Measurements from ENCODE around the gene C11orf98. TPM values are rescaled to one million over a fixed set of nuclear protein-coding genes. Genes with fewer than 3 reads are reported as not detected.

The C11orf98 gene
- total RNA-seq, 4 donors from 2014 or later = 12.8 to 29.3 (median 25.7) TPM

DNA sequence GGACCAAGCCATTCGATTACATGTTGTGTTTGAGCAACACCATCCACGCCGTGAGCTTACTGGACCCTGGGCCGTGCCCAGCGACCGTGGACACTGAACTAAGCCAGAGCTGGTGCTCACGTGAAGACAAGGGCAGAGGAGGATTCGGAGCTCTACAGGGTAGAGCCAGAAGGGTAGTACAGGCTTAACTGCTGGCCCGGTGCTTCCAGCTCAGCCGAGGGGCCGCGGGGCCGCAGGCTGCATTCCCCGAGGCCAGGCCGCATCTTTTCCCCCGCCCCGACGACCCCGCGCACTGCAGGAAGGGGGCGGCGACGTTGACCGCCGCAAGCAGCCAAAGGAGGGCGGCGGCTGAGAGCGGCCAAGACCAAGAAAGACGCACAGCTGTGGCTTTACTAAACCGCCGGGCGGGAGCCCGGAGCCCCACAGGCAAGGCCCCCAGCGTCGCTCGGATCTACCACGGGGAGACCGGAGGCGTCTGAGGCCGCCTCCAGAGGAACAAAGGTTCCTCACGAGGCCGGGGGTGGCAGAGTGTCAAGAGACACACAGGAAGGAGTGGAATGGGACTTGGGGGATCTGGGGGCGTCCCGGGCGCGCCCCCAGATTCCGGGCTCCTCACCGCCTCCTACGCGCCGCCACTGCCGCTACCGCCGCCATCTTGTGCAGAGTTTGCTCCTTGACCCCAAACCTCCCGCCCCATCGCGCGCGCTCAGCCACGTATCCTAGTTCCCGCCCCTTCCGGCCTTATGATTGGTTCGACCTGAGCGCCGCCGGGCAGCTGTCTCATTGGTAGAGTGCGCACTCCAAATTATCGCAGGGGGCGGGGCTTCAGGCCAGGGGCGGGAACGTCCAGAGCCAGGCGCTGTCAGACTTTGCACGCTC lies 18.8 kb downstream of the C11orf98 start, which contains the start of gene GANAB:
TSS of gene GANAB (minus strand) at position 668 of the 879 bp plus-strand sequence. CDS start at position 654, 14 bp downstream.
- H3K4me3 ChIP-seq = peak within 1 kb of the TSS; percentile 99
- no peaks in the 10 kb centered on the region for H3K9me3 ChIP-seq
- peaks cover 38% of the 10 kb centered on the region for H3K36me3 ChIP-seq
- no peaks in the 10 kb centered on the region for H3K27me3 ChIP-seq
- peaks cover 26% of the 10 kb centered on the region for H3K4me1 ChIP-seq
- under 1% methylated on average over 49 of the region's 73 CpGs for WGBS
- no peak for TF ChIP-seq EP300 (IDR thresholded peaks at IDR 0.05)
- TF ChIP-seq POLR2A (IDR thresholded peaks at IDR 0.05) = peak; percentile 53 to 81
- TF ChIP-seq, protein P1, sequence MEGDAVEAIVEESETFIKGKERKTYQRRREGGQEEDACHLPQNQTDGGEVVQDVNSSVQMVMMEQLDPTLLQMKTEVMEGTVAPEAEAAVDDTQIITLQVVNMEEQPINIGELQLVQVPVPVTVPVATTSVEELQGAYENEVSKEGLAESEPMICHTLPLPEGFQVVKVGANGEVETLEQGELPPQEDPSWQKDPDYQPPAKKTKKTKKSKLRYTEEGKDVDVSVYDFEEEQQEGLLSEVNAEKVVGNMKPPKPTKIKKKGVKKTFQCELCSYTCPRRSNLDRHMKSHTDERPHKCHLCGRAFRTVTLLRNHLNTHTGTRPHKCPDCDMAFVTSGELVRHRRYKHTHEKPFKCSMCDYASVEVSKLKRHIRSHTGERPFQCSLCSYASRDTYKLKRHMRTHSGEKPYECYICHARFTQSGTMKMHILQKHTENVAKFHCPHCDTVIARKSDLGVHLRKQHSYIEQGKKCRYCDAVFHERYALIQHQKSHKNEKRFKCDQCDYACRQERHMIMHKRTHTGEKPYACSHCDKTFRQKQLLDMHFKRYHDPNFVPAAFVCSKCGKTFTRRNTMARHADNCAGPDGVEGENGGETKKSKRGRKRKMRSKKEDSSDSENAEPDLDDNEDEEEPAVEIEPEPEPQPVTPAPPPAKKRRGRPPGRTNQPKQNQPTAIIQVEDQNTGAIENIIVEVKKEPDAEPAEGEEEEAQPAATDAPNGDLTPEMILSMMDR (IDR thresholded peaks at IDR 0.05) = no peak
- peak; percentile 18 to 76 (median 60) for TF ChIP-seq POLR2AphosphoS5 (IDR thresholded peaks at IDR 0.05)
- peak; percentile 100 for DNase-seq (ENCODE audit: low spot score in 2 of 2)
- peak within 1 kb of the TSS; percentile 98 for H3K27ac ChIP-seq

DNA sequence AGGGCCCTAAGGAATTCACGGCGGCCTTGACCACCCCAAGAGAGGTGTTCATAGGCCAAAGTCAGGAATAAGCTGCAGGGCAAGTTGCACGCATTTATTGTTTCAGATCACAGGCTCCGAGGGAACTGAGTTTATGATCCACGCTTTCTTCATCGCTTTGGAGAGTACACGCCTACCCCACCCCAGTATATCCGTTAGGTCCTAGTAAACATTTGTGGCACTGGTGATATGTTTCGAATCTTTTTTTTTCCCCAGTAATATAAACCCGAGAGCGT lies 19.4 kb downstream of the C11orf98 start:
- Histone ChIP-seq H3K4me3 (peak overlapping the region; percentile 99), H3K9me3 (no peaks in the 10 kb centered on the region), H3K27ac (peak overlapping the region; percentile 98), H3K36me3 (peaks cover 38% of the 10 kb centered on the region), H3K4me1 (peaks cover 26% of the 10 kb centered on the region), H3K27me3 (no peaks in the 10 kb centered on the region)
- no peak for DNase-seq (ENCODE audit: low spot score in 2 of 2)
- WGBS = 14% methylated on average over 11 of the region's 11 CpGs
- no peak for TF ChIP-seq POLR2A (IDR thresholded peaks at IDR 0.05)

DNA sequence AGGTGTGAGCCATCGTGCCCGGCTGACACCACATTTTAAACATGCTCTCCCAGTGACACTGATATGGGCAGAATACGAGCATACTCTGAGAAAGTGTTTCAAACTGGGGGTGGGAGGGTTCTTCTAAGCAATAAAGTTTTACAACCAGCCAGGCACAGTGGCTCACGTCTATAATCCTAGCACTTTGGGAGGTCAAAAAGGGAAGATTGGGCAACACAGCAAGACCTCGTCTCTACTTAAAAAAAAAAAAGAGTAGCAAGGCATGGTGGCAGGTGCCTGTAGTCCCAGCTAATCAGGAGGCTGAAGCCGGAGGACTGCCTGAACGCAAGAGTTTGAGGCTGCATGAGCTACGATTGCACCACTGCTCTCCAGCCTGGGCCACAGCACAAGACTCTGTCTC lies 20.8 kb downstream of the C11orf98 start:
- H3K9me3 ChIP-seq = no peaks in the 10 kb centered on the region
- no peaks in the 10 kb centered on the region for H3K27me3 ChIP-seq
- peaks cover 26% of the 10 kb centered on the region for H3K4me1 ChIP-seq
- DNase-seq (ENCODE audit: low spot score in 2 of 2) = no peak
- WGBS = 85% methylated on average over 8 of the region's 8 CpGs
- no peak overlapping the region for H3K27ac ChIP-seq
- TF ChIP-seq POLR2A (IDR thresholded peaks at IDR 0.05) = no peak
- TF ChIP-seq EP300 (IDR thresholded peaks at IDR 0.05) = no peak
- TF ChIP-seq POLR2AphosphoS5 (IDR thresholded peaks at IDR 0.05) = no peak
- TF ChIP-seq, protein P1 (IDR thresholded peaks at IDR 0.05) = no peak
- H3K36me3 ChIP-seq = peaks cover 34% of the 10 kb centered on the region
- H3K4me3 ChIP-seq = no peak overlapping the region

DNA sequence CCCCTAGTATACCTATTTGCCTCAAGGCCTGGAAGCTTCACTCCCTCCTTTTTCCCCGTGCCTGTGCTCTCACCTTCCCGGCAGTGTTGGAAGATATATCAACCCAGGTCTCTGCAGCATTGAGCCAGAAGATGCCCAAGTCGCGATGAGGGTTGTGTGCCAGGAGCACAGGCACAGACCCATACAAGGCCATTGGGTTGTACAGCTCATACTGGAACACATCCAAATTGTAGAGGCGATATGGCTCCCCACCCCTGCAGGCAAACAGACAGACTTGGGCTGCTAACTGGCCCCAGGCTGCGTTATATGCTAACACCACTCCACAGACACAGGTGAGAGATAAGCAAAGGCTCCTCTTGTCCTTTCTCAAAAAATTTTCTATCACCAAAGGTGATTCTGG lies 32.5 kb downstream of the C11orf98 start:
- H3K9me3 ChIP-seq = no peaks in the 10 kb centered on the region
- no peaks in the 10 kb centered on the region for H3K4me1 ChIP-seq
- peaks cover 95% of the 10 kb centered on the region for H3K36me3 ChIP-seq
- H3K27ac ChIP-seq = no peak overlapping the region
- WGBS = 88% methylated on average over 6 of the region's 6 CpGs
- no peaks in the 10 kb centered on the region for H3K27me3 ChIP-seq
- DNase-seq (ENCODE audit: low spot score in 2 of 2) = no peak
- no peak overlapping the region for H3K4me3 ChIP-seq
- no peak for TF ChIP-seq EP300 (IDR thresholded peaks at IDR 0.05)
- TF ChIP-seq, protein P1 (IDR thresholded peaks at IDR 0.05) = no peak
- no peak for TF ChIP-seq POLR2AphosphoS5 (IDR thresholded peaks at IDR 0.05)
- no peak for TF ChIP-seq POLR2A (IDR thresholded peaks at IDR 0.05)

DNA sequence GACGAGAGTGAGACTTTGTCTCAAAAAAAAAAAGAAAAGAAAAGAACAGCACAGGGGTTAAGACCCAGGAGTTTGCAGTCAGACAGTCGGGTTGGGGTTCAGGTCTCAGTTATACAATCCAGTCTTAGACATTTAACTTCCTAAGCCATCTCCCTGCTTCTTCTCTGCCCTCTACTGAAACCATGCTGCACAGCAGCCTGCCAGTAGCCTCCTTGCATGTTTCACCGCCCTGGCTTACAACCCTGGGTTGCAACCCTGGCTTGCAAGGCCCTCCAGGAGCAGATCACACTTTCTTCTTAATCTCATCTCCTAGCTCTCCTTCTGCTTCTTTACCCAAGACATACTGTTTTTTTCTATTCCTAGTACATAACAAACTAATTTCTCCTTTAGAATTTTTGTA lies 37.3 kb downstream of the C11orf98 start:
- Histone ChIP-seq H3K27ac (no peak overlapping the region), H3K4me3 (no peak overlapping the region), H3K4me1 (peaks cover under 1% of the 10 kb centered on the region), H3K36me3 (peaks cover 82% of the 10 kb centered on the region), H3K27me3 (no peaks in the 10 kb centered on the region), H3K9me3 (no peaks in the 10 kb centered on the region)
- DNase-seq (ENCODE audit: low spot score in 2 of 2) = no peak
- WGBS = 85% methylated on average over 3 of the region's 3 CpGs
- no peak for TF ChIP-seq EP300 (IDR thresholded peaks at IDR 0.05)
- TF ChIP-seq POLR2A (IDR thresholded peaks at IDR 0.05) = no peak
- TF ChIP-seq, protein P1 (IDR thresholded peaks at IDR 0.05) = no peak
- TF ChIP-seq POLR2AphosphoS5 (IDR thresholded peaks at IDR 0.05) = no peak

All from suprapubic skin (tissue), 4 donors.